Mesothelial cell of epicardium (in vitro differentiated cells): ENCODE measurements around the gene MAST4. TPM values are rescaled to one million over a fixed set of nuclear protein-coding genes. Genes with fewer than 3 reads are reported as not detected.

Source experiments
- DNase-seq, 2 experiments: peaks; one replicate each; pipeline ENCODE4 v3.0.0; 2021; ENCODE audit warnings: low spot score in 2 of 2; ENCODE audit not compliant: unreplicated experiment in 2 of 2
- H3K27ac Mint-ChIP-seq: 2 replicates; pipeline ENCODE4 v1.8.0; 2021; ENCODE audit warnings: mixed read lengths
- H3K27me3 Mint-ChIP-seq: 2 replicates; pipeline ENCODE4 v1.8.0; 2021; ENCODE audit warnings: low read depth, mixed read lengths
- H3K36me3 Mint-ChIP-seq: 2 replicates; pipeline ENCODE4 v1.8.0; 2021; ENCODE audit warnings: mixed read lengths
- H3K4me1 Mint-ChIP-seq: 2 replicates; pipeline ENCODE4 v1.8.0; 2021; ENCODE audit warnings: mixed read lengths
- H3K4me3 Mint-ChIP-seq: 2 replicates; pipeline ENCODE4 v1.8.0; 2021; ENCODE audit warnings: mild to moderate bottlenecking, moderate library complexity, mixed read lengths
- H3K9me3 Mint-ChIP-seq: 2 replicates; pipeline ENCODE4 v1.8.0; 2021; ENCODE audit warnings: mixed read lengths
- CTCF ChIP-seq: fragments of 200-600 bp; sonication (generic); IDR thresholded peaks from one replicate; pipeline ENCODE4 v1.5.0; 2021; ENCODE audit warnings: antibody characterized with exemption; ENCODE audit not compliant: unreplicated experiment
- total RNA-seq: library from RNA; stranded (reverse); gene quantifications from 3 replicates; pipeline ENCODE4 v1.2.1, GENCODE V29; 2021

Gene MAST4
- total RNA-seq, 1 donor from 2014 or later: 29.8 TPM

- no peaks in the 10 kb centered on the region for H3K9me3 Mint-ChIP-seq
Observed at GRCh38 chr5:66606713-66607112, 10.5 kb downstream of the MAST4 start.

GRCh38 chr5:66608501-66608900, 12.3 kb downstream of the MAST4 start:
- no peaks in the 10 kb centered on the region for H3K4me1 Mint-ChIP-seq
- no peak overlapping the region for H3K4me3 Mint-ChIP-seq
- TF ChIP-seq CTCF: no peak
- no peaks in the 10 kb centered on the region for H3K36me3 Mint-ChIP-seq
- no peaks in the 10 kb centered on the region for H3K9me3 Mint-ChIP-seq
- H3K27ac Mint-ChIP-seq: no peak overlapping the region
- H3K27me3 Mint-ChIP-seq: peaks cover 37% of the 10 kb centered on the region
- DNase-seq: no peak

More at GRCh38 chr5:66606713-66607112, 10.5 kb downstream of the MAST4 start:
- H3K4me1 Mint-ChIP-seq: no peaks in the 10 kb centered on the region
- H3K27me3 Mint-ChIP-seq: peaks cover 54% of the 10 kb centered on the region
- no peak for TF ChIP-seq CTCF
- H3K4me3 Mint-ChIP-seq: no peak overlapping the region
- no peak for DNase-seq
- H3K27ac Mint-ChIP-seq: no peak overlapping the region
- no peaks in the 10 kb centered on the region for H3K36me3 Mint-ChIP-seq

- peaks cover 26% of the 10 kb centered on the region for H3K27me3 Mint-ChIP-seq
- no peak for TF ChIP-seq CTCF
- peaks cover 4% of the 10 kb centered on the region for H3K4me1 Mint-ChIP-seq
- no peak overlapping the region for H3K4me3 Mint-ChIP-seq
- H3K36me3 Mint-ChIP-seq: no peaks in the 10 kb centered on the region
- H3K9me3 Mint-ChIP-seq: no peaks in the 10 kb centered on the region
- no peak overlapping the region for H3K27ac Mint-ChIP-seq
- DNase-seq: no peak
Observed at GRCh38 chr5:66609615-66610014, 13.4 kb downstream of the MAST4 start.

GRCh38 chr5:66612226-66612625, 16.0 kb downstream of the MAST4 start:
- TF ChIP-seq CTCF: no peak
- H3K27ac Mint-ChIP-seq: no peak overlapping the region
- no peaks in the 10 kb centered on the region for H3K9me3 Mint-ChIP-seq
- H3K36me3 Mint-ChIP-seq: no peaks in the 10 kb centered on the region
- no peak for DNase-seq
- H3K4me1 Mint-ChIP-seq: peaks cover 14% of the 10 kb centered on the region
- H3K27me3 Mint-ChIP-seq: peaks cover 11% of the 10 kb centered on the region
- no peak overlapping the region for H3K4me3 Mint-ChIP-seq

GRCh38 chr5:66615136-66615535, 18.9 kb downstream of the MAST4 start:
- H3K9me3 Mint-ChIP-seq: no peaks in the 10 kb centered on the region
- TF ChIP-seq CTCF: no peak
- H3K27ac Mint-ChIP-seq: no peak overlapping the region
- H3K27me3 Mint-ChIP-seq: peaks cover 4% of the 10 kb centered on the region
- peaks cover 14% of the 10 kb centered on the region for H3K4me1 Mint-ChIP-seq
- H3K4me3 Mint-ChIP-seq: no peak overlapping the region
- no peak for DNase-seq
- H3K36me3 Mint-ChIP-seq: no peaks in the 10 kb centered on the region

- no peak for DNase-seq
- Mint-ChIP-seq H3K27me3 (peaks cover 3% of the 10 kb centered on the region), H3K4me3 (no peak overlapping the region), H3K4me1 (peaks cover 18% of the 10 kb centered on the region), H3K36me3 (no peaks in the 10 kb centered on the region), H3K27ac (no peak overlapping the region), H3K9me3 (no peaks in the 10 kb centered on the region)
- no peak for TF ChIP-seq CTCF
Observed at GRCh38 chr5:66615894-66616293, 19.7 kb downstream of the MAST4 start.
